Measurements from ENCODE around the gene IMP4.

- TF ChIP-seq CTCF (IDR thresholded peaks at IDR 0.05; ENCODE audit: low read length) (no peak), EZH2 (IDR thresholded peaks at IDR 0.05; ENCODE audit: borderline replicate concordance, low read length) (no peak)
These were observed 26.1 kb downstream of the IMP4 start for GRCh38 chr2:130368786-130369185.
